HCT116 (cell line): ENCODE results near the gene KIAA1549.

ENCODE experiments used
- CEBPB ChIP-seq: IDR thresholded peaks from 2 replicates; pipeline ENCODE4 v1.6.1; 2012; ENCODE audit warnings: low read depth
- EGR1 ChIP-seq: IDR thresholded peaks from 2 replicates; pipeline ENCODE4 v1.6.1; 2012; ENCODE audit warnings: low read depth
- RAD21 ChIP-seq: IDR thresholded peaks from 2 replicates; pipeline ENCODE4 v1.6.1; 2012; ENCODE audit warnings: low read depth, mild to moderate bottlenecking
- SIN3A ChIP-seq: IDR thresholded peaks from 2 replicates; pipeline ENCODE4 v1.6.1; 2012; ENCODE audit warnings: low read depth
- SP1 ChIP-seq: IDR thresholded peaks from 2 replicates; pipeline ENCODE4 v1.6.1; 2012; ENCODE audit warnings: low read depth
- TF ChIP-seq, protein P1 (sequence below), 3 experiments: fragments of 200-600 bp in 1 of 3; sonication (generic) in 1 of 3; IDR thresholded peaks in 2 of 3; conservative IDR thresholded peaks in 1 of 3; 2 replicates each; pipeline ENCODE4 v1.5.1; 2012 to 2017; ENCODE audit warnings: low read depth in 2 of 3, low read length in 2 of 3, antibody characterized with exemption in 1 of 3, borderline replicate concordance in 1 of 3, control low read depth in 1 of 3, mild to moderate bottlenecking in 1 of 3, mixed read lengths in 1 of 3, mixed run types in 1 of 3, moderate library complexity in 1 of 3; ENCODE audit not compliant: insufficient read depth in 1 of 3
- TF ChIP-seq, protein P2 (sequence below): IDR thresholded peaks from 2 replicates; pipeline ENCODE4 v1.6.1; 2012
- TF ChIP-seq, protein P3 (sequence below): IDR thresholded peaks from 2 replicates; pipeline ENCODE4 v1.6.1; 2012

DNA sequence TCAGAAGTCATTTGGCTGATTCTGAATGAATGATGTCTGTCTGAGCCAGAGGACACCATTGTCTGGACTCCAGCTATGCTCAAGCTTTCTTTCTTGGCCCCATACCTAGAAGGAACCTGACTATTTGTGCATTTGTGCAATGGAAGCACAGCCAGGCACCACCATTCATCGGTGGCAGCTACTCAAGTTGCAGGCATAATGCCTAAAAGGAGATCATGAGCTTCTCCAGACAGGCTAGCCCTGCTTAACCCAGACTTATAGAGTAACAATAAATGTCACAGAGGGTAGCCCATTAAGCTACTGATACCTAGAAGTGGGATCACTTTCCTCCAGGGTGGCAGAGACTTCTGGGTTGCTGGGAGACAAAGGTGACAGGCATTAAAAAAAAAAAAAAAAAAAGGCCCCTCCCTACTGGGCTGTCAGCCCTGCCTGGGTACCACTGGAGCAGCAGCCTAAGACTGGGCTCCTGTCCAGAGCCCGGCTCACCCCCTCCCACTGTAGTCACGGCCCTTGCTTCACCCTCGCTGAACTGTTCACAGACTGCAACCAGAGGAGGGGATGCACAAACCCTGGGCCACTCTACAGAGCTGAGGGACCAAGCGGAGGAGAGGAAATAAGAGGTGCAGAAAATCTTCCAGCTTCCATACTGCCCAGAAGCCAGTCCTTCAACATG, 107.8 kb downstream of the KIAA1549 start:
- TF ChIP-seq SP1 (no peak), CEBPB (no peak), RAD21 (no peak), SIN3A (no peak), EGR1 (no peak)
- TF ChIP-seq, protein P1, sequence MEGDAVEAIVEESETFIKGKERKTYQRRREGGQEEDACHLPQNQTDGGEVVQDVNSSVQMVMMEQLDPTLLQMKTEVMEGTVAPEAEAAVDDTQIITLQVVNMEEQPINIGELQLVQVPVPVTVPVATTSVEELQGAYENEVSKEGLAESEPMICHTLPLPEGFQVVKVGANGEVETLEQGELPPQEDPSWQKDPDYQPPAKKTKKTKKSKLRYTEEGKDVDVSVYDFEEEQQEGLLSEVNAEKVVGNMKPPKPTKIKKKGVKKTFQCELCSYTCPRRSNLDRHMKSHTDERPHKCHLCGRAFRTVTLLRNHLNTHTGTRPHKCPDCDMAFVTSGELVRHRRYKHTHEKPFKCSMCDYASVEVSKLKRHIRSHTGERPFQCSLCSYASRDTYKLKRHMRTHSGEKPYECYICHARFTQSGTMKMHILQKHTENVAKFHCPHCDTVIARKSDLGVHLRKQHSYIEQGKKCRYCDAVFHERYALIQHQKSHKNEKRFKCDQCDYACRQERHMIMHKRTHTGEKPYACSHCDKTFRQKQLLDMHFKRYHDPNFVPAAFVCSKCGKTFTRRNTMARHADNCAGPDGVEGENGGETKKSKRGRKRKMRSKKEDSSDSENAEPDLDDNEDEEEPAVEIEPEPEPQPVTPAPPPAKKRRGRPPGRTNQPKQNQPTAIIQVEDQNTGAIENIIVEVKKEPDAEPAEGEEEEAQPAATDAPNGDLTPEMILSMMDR (IDR thresholded peaks at IDR 0.05 in 2 of 3, conservative IDR thresholded peaks at IDR 0.05 in 1 of 3; ENCODE audit: borderline replicate concordance in 1 of 3, insufficient read depth in 1 of 3, low read depth in 2 of 3, low read length in 2 of 3): no peak
- TF ChIP-seq, protein P2, sequence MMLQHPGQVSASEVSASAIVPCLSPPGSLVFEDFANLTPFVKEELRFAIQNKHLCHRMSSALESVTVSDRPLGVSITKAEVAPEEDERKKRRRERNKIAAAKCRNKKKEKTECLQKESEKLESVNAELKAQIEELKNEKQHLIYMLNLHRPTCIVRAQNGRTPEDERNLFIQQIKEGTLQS: no peak
- TF ChIP-seq, protein P3, sequence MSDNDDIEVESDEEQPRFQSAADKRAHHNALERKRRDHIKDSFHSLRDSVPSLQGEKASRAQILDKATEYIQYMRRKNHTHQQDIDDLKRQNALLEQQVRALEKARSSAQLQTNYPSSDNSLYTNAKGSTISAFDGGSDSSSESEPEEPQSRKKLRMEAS: no peak
